GM06990 (cell line): ENCODE results near the gene GPX2.

ENCODE experiments used
- DNase-seq: peaks from one replicate; pipeline ENCODE4 v3.0.0-alpha.2; 2011; ENCODE audit not compliant: insufficient read length; ENCODE audit errors: extremely low read depth
- H3K27me3 ChIP-seq: replicated peaks from 2 replicates; pipeline ENCODE4 v1.6.0; 2011; ENCODE audit warnings: low read length; ENCODE audit not compliant: control insufficient read depth, insufficient read depth
- H3K36me3 ChIP-seq: 2 replicates; pipeline ENCODE4 v1.5.1; 2011; ENCODE audit warnings: low read length; ENCODE audit not compliant: control insufficient read depth, insufficient read depth
- H3K4me3 ChIP-seq: replicated peaks from 2 replicates; pipeline ENCODE4 v1.5.1; 2011; ENCODE audit warnings: low read depth, mild to moderate bottlenecking, control low read depth, low read length
- TF ChIP-seq, protein P1 (sequence below): IDR thresholded peaks from 2 replicates; pipeline ENCODE4 v1.5.1; 2011; ENCODE audit warnings: low read length, control low read depth, mild to moderate bottlenecking, inconsistent platforms; ENCODE audit not compliant: insufficient read depth, poor library complexity, severe bottlenecking

GPX2 gene

DNA sequence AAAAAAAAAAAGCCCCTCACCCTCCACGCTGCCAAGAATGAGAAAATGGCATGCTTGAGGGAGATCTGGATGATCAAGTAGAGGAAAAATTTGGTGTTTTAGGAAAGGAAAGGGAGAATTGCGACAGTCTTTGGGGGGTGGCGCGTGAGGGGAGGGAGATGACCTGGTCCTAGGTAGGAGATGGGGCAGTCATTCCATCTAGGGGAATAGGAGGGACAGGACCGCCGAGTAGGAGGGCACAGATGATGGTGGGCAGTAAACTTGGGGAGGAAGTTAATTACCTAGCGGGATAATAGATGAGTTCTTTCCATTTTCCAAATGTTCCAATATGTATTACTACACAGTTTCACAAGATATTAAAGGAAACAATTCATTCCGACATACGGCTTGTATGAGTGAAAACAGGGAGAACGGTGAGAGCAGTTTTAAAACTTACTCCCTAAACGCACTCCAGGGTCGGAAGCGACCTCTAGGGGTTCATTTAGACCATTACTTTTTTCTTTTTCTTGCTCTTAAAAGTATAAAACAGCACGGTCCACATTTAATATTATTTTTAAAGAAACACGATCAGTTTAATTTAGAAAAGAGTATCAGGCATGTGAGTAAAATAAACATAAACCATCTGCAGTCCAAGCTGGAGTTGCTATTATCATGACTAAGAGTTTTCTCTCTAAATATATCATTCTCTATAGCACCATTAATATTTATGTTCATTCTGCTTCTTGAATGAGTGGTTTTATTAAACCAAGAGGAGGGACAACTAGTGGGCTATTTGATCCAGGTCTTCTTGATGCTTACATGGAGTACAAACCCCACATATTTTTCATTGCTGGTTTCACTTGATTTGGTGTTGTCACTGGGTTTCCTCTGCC lies 41.1 kb upstream of the GPX2 start:
- Histone ChIP-seq H3K27me3 (no peaks in the 10 kb centered on the region), H3K4me3 (peak overlapping the region; percentile 2; the same call in 1 of the 2 replicates), H3K36me3 (no peaks in the 10 kb centered on the region)
- no peak for DNase-seq
- TF ChIP-seq, protein P1, sequence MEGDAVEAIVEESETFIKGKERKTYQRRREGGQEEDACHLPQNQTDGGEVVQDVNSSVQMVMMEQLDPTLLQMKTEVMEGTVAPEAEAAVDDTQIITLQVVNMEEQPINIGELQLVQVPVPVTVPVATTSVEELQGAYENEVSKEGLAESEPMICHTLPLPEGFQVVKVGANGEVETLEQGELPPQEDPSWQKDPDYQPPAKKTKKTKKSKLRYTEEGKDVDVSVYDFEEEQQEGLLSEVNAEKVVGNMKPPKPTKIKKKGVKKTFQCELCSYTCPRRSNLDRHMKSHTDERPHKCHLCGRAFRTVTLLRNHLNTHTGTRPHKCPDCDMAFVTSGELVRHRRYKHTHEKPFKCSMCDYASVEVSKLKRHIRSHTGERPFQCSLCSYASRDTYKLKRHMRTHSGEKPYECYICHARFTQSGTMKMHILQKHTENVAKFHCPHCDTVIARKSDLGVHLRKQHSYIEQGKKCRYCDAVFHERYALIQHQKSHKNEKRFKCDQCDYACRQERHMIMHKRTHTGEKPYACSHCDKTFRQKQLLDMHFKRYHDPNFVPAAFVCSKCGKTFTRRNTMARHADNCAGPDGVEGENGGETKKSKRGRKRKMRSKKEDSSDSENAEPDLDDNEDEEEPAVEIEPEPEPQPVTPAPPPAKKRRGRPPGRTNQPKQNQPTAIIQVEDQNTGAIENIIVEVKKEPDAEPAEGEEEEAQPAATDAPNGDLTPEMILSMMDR = peak; percentile 55

DNA sequence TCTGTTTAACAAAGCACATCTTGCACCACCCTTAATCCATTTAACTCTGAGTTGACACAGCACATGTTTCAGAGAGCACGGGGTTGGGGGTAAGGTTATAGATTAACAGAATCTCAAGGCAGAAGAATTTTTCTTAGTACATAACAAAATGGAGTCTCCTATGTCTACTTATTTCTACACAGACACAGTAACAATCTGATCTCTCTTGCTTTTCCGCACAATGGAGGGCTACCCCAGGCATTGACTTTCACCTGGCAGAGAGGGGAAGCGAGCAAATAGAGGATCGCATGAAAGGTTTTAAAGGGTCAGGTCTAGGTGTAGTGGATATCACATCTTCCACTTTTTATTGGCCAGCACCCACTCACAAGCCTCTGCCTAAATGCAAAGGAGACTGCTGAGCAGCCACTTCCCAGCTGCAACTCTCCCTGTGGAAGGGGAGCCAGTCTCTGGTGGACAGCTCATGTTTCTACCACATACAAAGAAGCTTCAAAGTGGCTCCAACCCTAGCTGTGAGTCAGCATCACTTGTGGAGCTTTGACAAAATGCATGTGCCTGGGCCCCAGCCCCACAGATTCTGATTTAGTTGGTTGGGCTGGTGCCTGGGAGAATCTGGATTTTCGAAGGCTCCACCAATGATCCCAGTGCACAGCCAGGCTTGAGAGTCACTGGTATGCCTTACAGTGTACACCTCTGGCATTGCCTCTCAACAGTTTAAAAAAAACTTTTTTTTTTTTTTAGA lies 37.0 kb upstream of the GPX2 start:
- Histone ChIP-seq H3K36me3 (no peaks in the 10 kb centered on the region), H3K27me3 (no peaks in the 10 kb centered on the region; the same call in 1 of the 2 replicates), H3K4me3 (no peak overlapping the region)
- TF ChIP-seq, protein P1 = no peak
- no peak for DNase-seq

DNA sequence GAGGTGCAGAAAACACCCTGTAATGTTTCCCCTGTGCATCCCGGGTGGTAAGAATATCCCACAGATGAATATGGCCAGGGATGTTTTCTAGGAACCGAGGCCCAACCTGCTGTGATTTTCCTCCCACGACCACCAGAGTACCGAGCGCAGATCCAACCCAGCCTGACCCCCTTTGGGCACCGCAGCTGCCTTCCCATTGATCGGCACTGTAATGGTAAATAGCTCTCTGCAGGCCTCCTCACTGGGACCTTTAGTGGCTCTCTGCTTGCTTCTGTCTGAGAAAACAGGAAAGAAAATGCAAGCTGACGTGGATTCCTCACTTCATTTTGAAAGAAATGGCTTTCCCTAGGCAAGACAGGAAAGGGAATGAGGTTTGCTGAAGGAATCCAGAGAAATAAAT lies 32.0 kb upstream of the GPX2 start:
- no peak overlapping the region for H3K4me3 ChIP-seq
- H3K27me3 ChIP-seq = no peaks in the 10 kb centered on the region; the same call in 1 of the 2 replicates
- no peaks in the 10 kb centered on the region for H3K36me3 ChIP-seq
- DNase-seq = no peak
- TF ChIP-seq, protein P1 = no peak

DNA sequence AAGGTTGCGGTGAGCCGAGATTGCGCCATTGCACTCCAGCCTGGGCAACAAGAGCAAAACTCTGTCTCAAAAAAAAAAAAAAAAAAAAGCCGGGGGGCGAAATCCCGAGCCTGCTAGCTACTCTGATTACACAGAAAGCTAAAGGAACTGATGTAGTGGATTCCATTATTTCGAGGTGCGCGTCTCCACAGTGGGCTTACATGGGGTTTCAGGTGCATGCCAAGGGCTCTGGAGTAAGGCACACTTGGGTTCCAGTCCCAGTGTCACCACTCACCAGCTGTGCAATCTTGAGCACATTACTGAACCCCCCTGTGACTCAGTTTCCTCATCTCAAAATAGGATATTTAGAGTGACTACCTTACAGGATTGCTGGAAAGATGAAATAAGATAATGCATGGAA lies 31.3 kb upstream of the GPX2 start:
- Histone ChIP-seq H3K36me3 (no peaks in the 10 kb centered on the region), H3K4me3 (no peak overlapping the region), H3K27me3 (no peaks in the 10 kb centered on the region; the same call in 1 of the 2 replicates)
- TF ChIP-seq, protein P1 = no peak
- DNase-seq = no peak

DNA sequence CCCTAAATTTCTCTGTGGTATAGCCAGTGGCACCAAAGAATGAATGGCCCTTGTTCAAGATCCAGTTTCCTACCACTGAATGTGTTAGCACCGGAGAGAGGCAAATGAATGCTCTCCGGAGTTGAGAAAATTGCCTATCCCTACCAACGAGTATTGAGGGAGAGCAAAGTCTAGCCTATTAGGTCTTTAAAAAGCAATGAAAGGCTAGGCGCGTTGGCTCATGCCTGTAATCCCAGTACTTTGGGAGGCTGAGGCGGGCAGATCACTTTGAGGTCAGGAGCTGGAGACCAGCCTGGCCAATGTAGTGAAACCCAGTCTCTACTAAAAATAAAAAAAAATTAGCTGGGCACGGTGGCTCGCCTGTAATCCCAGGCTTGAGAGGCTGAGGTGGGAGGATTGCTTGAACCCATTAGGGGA lies 30.5 kb upstream of the GPX2 start:
- H3K4me3 ChIP-seq = no peak overlapping the region
- TF ChIP-seq, protein P1 = no peak
- no peaks in the 10 kb centered on the region; the same call in 1 of the 2 replicates for H3K27me3 ChIP-seq
- no peaks in the 10 kb centered on the region; the same call in 1 of the 2 replicates for H3K36me3 ChIP-seq
- DNase-seq = no peak
